CD4-positive, alpha-beta T cell treated with Interleukin-15 for 4 hours (primary cell): Measurements from ENCODE around the gene RBM28.

Experiments used
- DNase-seq: peaks from one replicate; pipeline ENCODE4 v3.0.0-alpha.2; 2020; ENCODE audit warnings: low spot score

Gene RBM28, protein sequence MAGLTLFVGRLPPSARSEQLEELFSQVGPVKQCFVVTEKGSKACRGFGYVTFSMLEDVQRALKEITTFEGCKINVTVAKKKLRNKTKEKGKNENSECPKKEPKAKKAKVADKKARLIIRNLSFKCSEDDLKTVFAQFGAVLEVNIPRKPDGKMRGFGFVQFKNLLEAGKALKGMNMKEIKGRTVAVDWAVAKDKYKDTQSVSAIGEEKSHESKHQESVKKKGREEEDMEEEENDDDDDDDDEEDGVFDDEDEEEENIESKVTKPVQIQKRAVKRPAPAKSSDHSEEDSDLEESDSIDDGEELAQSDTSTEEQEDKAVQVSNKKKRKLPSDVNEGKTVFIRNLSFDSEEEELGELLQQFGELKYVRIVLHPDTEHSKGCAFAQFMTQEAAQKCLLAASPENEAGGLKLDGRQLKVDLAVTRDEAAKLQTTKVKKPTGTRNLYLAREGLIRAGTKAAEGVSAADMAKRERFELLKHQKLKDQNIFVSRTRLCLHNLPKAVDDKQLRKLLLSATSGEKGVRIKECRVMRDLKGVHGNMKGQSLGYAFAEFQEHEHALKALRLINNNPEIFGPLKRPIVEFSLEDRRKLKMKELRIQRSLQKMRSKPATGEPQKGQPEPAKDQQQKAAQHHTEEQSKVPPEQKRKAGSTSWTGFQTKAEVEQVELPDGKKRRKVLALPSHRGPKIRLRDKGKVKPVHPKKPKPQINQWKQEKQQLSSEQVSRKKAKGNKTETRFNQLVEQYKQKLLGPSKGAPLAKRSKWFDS

GRCh38 chr7:128343554-128344430, at the start of gene RBM28:
RBM28 (minus strand) TSS chr7:128343908; CDS start chr7:128343793, 115 bp downstream.
- peak; percentile 89 for DNase-seq

DNA sequence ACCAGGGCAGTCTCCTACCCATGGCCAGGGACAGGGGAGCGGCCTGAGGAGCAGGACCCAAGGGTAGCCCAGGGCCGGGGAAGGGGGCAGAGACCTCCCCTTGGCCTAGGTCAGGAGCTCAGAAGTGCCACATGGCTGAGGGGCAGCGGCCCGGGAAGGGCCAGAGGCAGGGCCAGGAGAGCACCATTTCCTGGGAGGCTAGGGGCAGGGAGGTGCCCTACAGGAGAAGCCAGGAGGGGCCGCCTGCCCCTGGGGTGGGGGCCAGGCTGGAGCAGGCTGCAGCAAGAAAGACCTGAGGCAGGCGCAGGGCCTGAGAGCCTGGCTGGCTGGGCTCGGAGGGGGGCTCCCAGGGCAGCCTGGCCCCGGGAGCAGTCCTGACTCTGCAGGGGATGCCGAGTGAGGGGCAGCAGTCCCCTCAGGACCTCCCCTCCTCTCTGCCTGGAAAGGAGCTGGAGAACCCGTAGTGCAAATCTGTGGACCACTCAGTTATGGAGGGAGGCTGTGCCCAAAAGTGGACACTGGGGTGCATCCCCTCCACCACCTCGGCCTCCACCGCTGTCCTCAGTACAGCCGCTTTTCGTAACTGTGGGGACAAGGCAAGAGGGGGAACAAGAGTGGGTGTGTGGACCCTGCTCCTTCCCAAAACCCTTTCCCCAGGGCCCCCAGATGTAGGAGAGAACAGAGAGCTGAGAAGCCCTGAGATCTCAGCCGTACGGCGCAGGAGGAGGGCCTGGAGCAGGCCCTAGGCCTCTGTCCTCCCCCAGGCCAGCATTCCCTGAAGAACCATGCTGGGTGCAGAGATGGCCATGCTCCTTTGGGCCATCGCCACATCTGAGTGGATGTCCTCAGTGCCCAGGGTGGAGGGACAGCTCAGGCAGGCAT, 49.0 kb upstream of the RBM28 start:
- no peak for DNase-seq

DNA sequence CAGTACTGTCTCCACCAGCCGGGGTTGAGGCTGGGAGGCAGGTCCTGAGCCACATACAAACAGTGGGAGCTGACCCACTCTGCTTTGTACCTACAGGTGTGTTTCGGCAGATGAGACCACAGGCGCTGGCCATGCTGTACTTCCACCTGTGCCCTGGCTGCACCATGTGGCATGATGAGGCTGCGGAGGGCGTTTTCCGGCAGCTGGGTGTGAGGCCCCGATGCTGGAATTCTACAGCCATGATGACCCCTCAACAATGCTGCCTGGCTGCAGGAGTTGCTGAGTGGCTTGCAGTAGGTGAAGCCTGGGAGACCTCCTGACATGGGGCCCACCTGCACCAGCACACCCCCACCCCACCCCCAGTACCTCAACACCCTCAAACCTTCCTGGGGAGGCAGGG, 48.1 kb upstream of the RBM28 start:
- no peak for DNase-seq

GRCh38 chr7:128390871-128391565, 47.3 kb upstream of the RBM28 start:
- no peak for DNase-seq

GRCh38 chr7:128389618-128390329, 46.1 kb upstream of the RBM28 start:
- DNase-seq, result no peak

GRCh38 chr7:128389085-128389617, 45.4 kb upstream of the RBM28 start:
- DNase-seq, result no peak

- DNase-seq, result no peak
Measured at GRCh38 chr7:128388145-128388485, 44.4 kb upstream of the RBM28 start.

GRCh38 chr7:128387216-128388144, 43.8 kb upstream of the RBM28 start:
- peak; percentile 64 for DNase-seq

- no peak for DNase-seq
Measured at GRCh38 chr7:128385988-128386925, 42.5 kb upstream of the RBM28 start.

DNA sequence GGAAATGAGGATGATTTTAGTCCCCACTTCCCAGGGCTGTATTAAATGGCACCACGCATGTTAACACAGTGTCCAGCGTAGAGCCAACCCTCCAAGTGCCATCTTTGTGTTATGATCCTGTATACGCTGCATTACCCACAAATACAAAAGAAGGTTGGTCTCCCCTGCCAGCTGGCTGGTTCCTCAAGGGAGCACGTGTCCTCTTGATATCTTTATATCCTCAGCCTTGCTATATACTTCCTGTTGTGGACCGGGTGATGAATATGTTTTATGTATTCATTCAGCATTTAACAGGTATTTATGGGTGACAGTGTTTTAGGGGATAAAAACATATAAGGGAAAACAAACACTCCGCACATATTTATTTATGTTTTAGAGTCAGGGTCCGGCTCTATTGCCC, 41.0 kb upstream of the RBM28 start:
- DNase-seq, result no peak

DNA sequence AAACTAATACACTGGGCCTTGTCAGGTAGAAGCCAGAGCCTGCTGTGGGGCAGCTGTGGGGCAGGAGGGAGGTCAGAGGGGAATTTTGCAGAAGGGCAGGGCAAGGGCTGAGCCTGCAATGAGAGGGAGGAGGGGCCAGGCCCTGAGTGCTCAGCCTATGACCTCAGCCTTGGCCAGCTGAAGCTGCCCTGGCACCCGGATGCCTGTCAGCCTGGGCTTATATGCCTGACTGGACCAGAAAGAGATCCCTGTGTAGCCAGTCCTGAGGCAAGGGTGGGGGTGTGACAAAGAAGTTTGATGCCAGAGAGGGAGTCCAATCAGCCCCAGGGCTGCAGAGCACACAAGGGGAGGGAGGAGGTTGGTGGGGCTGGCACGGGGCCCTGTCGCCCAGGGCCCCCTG, 40.1 kb upstream of the RBM28 start:
- no peak for DNase-seq

DNA sequence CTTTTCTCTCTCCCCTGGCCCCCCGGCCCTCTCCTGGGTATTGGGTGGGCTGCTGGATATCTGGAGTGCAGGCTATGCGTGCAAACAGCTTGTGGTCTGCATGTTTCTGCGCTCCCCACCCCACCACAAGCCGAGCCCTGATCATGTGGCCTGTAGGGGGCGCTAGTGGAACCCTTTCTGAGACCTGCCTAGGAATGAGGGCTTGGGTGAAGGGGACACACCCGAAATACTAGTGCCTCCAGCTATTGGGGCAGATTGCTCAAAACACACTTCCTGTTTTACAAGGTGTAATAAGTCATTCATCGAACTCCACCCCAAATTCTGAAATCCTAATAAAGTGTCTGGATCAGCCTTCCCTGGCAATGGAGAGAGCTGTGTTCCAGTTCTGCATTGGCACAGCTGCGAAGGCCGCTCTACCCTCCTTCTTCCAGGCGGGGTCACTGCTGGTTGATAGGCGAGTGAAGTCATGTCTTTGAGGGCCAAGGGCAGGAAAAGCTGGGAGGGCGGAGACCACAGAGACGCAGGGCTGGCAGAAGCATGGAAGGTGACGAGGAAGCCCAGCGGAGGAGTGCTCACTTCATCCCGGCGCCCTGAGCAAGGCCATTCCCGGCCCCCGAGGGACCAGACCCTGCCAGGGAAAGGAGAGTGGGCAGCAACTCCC, 37.6 kb upstream of the RBM28 start:
- DNase-seq, result peak; percentile 13

- DNase-seq, result no peak
Measured at GRCh38 chr7:128380483-128381106, 36.9 kb upstream of the RBM28 start.

GRCh38 chr7:128379900-128380479, 36.3 kb upstream of the RBM28 start:
- DNase-seq, result no peak

DNA sequence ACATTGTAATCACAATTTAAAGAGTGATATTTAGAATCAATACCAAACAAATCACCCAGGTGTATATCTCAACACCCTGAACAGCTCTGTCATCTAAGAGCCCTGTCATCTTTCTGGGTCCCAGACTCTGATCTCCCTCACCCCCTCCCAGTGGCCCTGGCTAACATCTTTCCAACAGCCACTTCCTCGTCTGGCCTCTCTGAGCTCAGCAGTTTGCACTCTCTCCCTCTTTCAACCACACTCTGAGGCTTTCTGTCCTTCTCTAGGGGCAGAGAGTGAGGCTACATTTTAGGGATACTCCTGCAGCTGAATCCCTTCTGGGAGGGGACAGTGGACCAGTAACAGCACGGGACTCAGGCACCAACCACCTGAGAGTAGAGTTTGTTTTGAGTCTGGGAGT, 34.9 kb upstream of the RBM28 start:
- no peak for DNase-seq

DNA sequence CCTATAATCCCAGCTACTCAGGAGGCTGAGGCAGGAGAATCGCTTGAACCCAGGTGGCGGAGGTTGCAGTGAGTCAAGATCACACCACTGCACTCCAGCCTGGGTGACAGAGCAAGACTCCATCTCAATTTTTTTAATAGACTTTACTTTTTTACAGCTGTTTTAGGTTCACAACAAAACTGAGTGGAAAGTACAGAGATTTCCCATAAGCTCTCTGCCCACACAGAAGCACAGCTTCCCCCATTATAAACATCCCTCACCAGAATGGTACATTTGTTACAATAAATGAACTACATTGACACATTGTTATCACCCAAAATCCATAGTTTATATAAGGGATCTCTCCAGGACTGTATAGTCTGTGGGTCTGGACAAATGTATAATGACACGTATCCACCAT, 32.4 kb upstream of the RBM28 start:
- DNase-seq, result no peak
